HepG2 (cell line): Measurements from ENCODE around the gene TMEM185B. TPM values are rescaled to one million over a fixed set of nuclear protein-coding genes. Genes with fewer than 3 reads are reported as not detected.
A peak's percentile ranks its signal among the peaks of the same experiment; 100 is the strongest.

Source experiments
- CAMTA2 ChIP-seq: sonication (generic); formaldehyde crosslinking; IDR thresholded peaks from 2 replicates; pipeline ENCODE4 v1.4.0; 2020; ENCODE audit warnings: mild to moderate bottlenecking, missing genetic modification reagents, borderline replicate concordance
- CENPT ChIP-seq: sonication (generic); formaldehyde crosslinking; IDR thresholded peaks from 2 replicates; pipeline ENCODE4 v1.8.0; 2022; ENCODE audit warnings: low read depth, mild to moderate bottlenecking, moderate library complexity, missing genetic modification reagents
- CHCHD3 ChIP-seq: sonication (generic); formaldehyde crosslinking; IDR thresholded peaks from 2 replicates; pipeline ENCODE4 v1.8.0; 2022; ENCODE audit warnings: mild to moderate bottlenecking, missing genetic modification reagents, moderate library complexity
- CHD4 ChIP-seq: fragments of 200-600 bp; sonication (generic); IDR thresholded peaks from 2 replicates; pipeline ENCODE4 v1.7.0; 2017; ENCODE audit warnings: mild to moderate bottlenecking, low read length, borderline replicate concordance
- ETV5 ChIP-seq: IDR thresholded peaks from 2 replicates; pipeline ENCODE4 v1.6.1; 2018; ENCODE audit warnings: missing biosample characterization, missing genetic modification reagents, inconsistent platforms, borderline replicate concordance
- GATA4 ChIP-seq: sonication (generic); IDR thresholded peaks from 2 replicates; pipeline ENCODE4 v1.6.1; 2016; ENCODE audit warnings: antibody characterized with exemption, low read depth, borderline replicate concordance
- ONECUT2 ChIP-seq: sonication (generic); formaldehyde crosslinking; IDR thresholded peaks from 2 replicates; pipeline ENCODE4 v1.4.0; 2020; ENCODE audit warnings: missing genetic modification reagents
- POLR2AphosphoS5 ChIP-seq: IDR thresholded peaks from 2 replicates; pipeline ENCODE4 v1.6.1; 2012; ENCODE audit warnings: low read depth, low read length
- REXO4 ChIP-seq: sonication (generic); formaldehyde crosslinking; IDR thresholded peaks from 2 replicates; pipeline ENCODE4 v1.8.0; 2022; ENCODE audit warnings: missing genetic modification reagents, mild to moderate bottlenecking, borderline replicate concordance
- RXRB ChIP-seq: IDR thresholded peaks from 2 replicates; pipeline ENCODE4 v1.6.1; 2016; ENCODE audit warnings: borderline replicate concordance, missing genetic modification reagents, missing compliant biosample characterization
- SALL1 ChIP-seq: sonication (generic); formaldehyde crosslinking; IDR thresholded peaks from 2 replicates; pipeline ENCODE4 v1.8.0; 2022; ENCODE audit warnings: mild to moderate bottlenecking, missing genetic modification reagents
- U2AF1 ChIP-seq: fragments of 200-400 bp; formaldehyde crosslinking; optimal IDR thresholded peaks from 2 replicates; pipeline ENCODE3; 2017; ENCODE audit warnings: mild to moderate bottlenecking, low read depth, low read length
- USF2 ChIP-seq, 2 experiments: sonication (generic) in 1 of 2; formaldehyde crosslinking in 1 of 2; IDR thresholded peaks; 2 replicates each; pipeline versions ENCODE4 v1.5.1 to v1.6.1; 2011 to 2020; ENCODE audit warnings: borderline replicate concordance in 1 of 2, low read depth in 1 of 2, low read length in 1 of 2, mild to moderate bottlenecking in 1 of 2, missing genetic modification reagents in 1 of 2, moderate library complexity in 1 of 2
- ZFY ChIP-seq: sonication (generic); formaldehyde crosslinking; IDR thresholded peaks from 2 replicates; pipeline ENCODE4 v1.4.0; 2020; ENCODE audit warnings: missing genetic modification reagents
- ZKSCAN5 ChIP-seq: sonication (generic); formaldehyde crosslinking; IDR thresholded peaks from 2 replicates; pipeline ENCODE4 v1.5.1; 2020; ENCODE audit warnings: mild to moderate bottlenecking, missing genetic modification reagents
- ZNF142 ChIP-seq: sonication (generic); formaldehyde crosslinking; IDR thresholded peaks from 2 replicates; pipeline ENCODE4 v1.4.0; 2020; ENCODE audit warnings: missing genetic modification reagents
- ZNF256 ChIP-seq: sonication (generic); formaldehyde crosslinking; conservative IDR thresholded peaks from 2 replicates; pipeline ENCODE4 v1.4.0; 2020; ENCODE audit warnings: missing genetic modification reagents
- ZNF414 ChIP-seq: sonication (generic); formaldehyde crosslinking; IDR thresholded peaks from 2 replicates; pipeline ENCODE4 v1.5.0; 2020; ENCODE audit warnings: missing genetic modification reagents
- ZNF430 ChIP-seq: sonication (generic); formaldehyde crosslinking; IDR thresholded peaks from 2 replicates; pipeline ENCODE4 v1.9.0; 2021; ENCODE audit warnings: mild to moderate bottlenecking, missing genetic modification reagents
- ZNF629 ChIP-seq: sonication (generic); formaldehyde crosslinking; conservative IDR thresholded peaks from 2 replicates; pipeline ENCODE4 v1.5.0; 2020; ENCODE audit warnings: missing genetic modification reagents
- ZNF652 ChIP-seq: IDR thresholded peaks from 2 replicates; pipeline ENCODE4 v1.6.1; 2016; ENCODE audit warnings: low read depth, borderline replicate concordance
- ZNF75D ChIP-seq: sonication (generic); formaldehyde crosslinking; IDR thresholded peaks from 2 replicates; pipeline ENCODE4 v1.8.1; 2023; ENCODE audit warnings: missing genetic modification reagents, mild to moderate bottlenecking, borderline replicate concordance
- polyA plus RNA-seq, 8 experiments: library from polyadenylated mRNA; depleted of rRNA in 3 of 8; stranded (reverse) in 7 of 8; unstranded in 1 of 8; fragments of >200 nt; fragmentation: Illumina TruSeq in 4 of 8; extraction: Trizol in 4 of 8; gene quantifications; 2 replicates each; pipeline versions ENCODE4 v1.2.1 to v1.2.3, GENCODE V29; 2011 to 2016; ENCODE audit warnings: low read depth in 4 of 8, missing spikeins in 1 of 8, mixed read lengths in 1 of 8; ENCODE audit not compliant: insufficient read depth in 1 of 8
- total RNA-seq, 5 experiments: library from RNA; depleted of rRNA; stranded (reverse); fragments of >200 nt; fragmentation: Illumina TruSeq; extraction: Trizol; gene quantifications; 2 replicates each; pipeline ENCODE4 v1.2.3, GENCODE V29; 2016; ENCODE audit warnings: low read depth in 1 of 5

TMEM185B gene
- total and polyA plus RNA-seq, 2 of the 13 experiments (the other 11 are each of a cell fraction or from before 2014, with no cell fraction given): 5.6 to 7.0 TPM

- TF ChIP-seq ZNF142 (CRISPR knock-in tag) (no peak), ONECUT2 (CRISPR knock-in tag) (no peak), RXRB (CRISPR knock-in tag) (no peak), ZFY (CRISPR knock-in tag) (0 out of 2 replicates have a peak, but pooled peaks have one; percentile 8), CENPT (no peak), ZNF652 (CRISPR knock-in tag) (no peak), POLR2AphosphoS5 (no peak), USF2 (IDR thresholded peaks at IDR 0.05; ENCODE audit: low read depth, low read length) (no peak), USF2 (CRISPR knock-in tag; IDR thresholded peaks at IDR 0.05; ENCODE audit: borderline replicate concordance) (no peak), ZNF75D (CRISPR knock-in tag) (no peak), GATA4 (no peak), U2AF1 (no peak), CHD4 (no peak), CAMTA2 (no peak), SALL1 (no peak; the same call in 1 of the 2 replicates), ETV5 (no peak), ZKSCAN5 (CRISPR knock-in tag) (no peak), ZNF256 (CRISPR knock-in tag) (no peak), ZNF414 (CRISPR knock-in tag) (no peak), CHCHD3 (CRISPR knock-in tag) (no peak), ZNF629 (peak; percentile 90), ZNF430 (no peak), REXO4 (no peak)
These were observed 1.7 kb upstream of the TMEM185B start (continued) for GRCh38 chr2:120224735-120225548.
